Stomach (tissue), 4 donors: ENCODE data around the gene RGS6.

Experiments
- CTCF ChIP-seq, 7 experiments: fragments of 450-650 bp in 4 of 7; fragments of 200-600 bp in 3 of 7; sonication (generic) in 3 of 7; IDR thresholded peaks; one replicate each; pipeline ENCODE4 v1.5.1; 2016 to 2019; ENCODE audit warnings: antibody characterized with exemption in 7 of 7, control low read depth in 2 of 7, mild to moderate bottlenecking in 1 of 7
- EP300 ChIP-seq: sonication (generic); formaldehyde crosslinking; IDR thresholded peaks from one replicate; pipeline ENCODE4 v1.6.1; 2017; ENCODE audit warnings: antibody characterized with exemption
- POLR2A ChIP-seq, 4 donors: fragments of 450-650 bp; IDR thresholded peaks; one replicate each; pipeline ENCODE4 v1.6.1; 2016; ENCODE audit warnings: antibody characterized with exemption in 4 of 4, control low read depth in 2 of 4, mild to moderate bottlenecking in 1 of 4, moderate library complexity in 1 of 4
- POLR2AphosphoS5 ChIP-seq, 3 donors: sonication (generic); formaldehyde crosslinking; IDR thresholded peaks; one replicate each; pipeline ENCODE4 v1.6.1; 2016; ENCODE audit warnings: antibody characterized with exemption in 3 of 3

DNA sequence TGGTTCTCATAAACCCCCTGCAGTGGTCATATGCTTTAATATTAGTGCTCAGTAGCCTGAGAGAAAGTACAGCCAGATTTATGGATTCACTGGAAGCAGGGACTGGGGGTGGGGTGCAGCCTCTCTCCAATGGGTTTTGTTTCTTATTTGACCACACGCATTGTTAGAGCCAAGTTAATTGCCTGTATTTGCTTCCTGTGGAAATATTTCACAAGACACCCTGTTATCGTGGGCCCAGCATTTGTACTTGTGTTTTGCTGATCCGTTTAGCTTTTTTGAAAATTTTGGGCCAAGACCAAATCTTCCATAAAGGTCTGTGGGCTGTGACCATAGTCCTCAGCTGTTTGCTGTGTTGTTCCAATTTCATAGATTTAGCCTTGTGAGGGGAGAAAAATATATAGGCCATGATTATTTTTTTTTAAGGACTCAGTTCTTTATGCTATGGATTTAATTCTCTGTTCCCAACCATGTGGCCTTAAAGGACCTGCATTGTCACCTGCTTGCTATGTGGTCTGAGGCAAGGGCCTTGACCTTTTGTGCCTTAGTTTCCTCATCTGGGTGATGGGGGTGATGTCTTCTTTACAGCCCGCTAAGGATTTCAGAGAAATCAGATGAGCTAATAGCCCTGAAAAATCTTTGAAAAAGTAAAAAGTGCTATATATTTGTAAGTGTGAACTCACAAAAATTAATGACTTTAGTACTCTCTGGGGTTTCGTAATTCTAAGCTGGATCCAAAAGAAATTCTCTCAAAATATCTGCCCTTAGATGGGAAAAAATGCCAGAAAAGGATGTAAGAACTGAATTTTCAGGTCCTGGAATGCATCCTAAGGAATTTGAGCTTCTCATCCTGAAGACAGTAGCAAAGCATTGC is 591.4 kb downstream of the RGS6 start:
- TF ChIP-seq POLR2A (IDR thresholded peaks at IDR 0.05) (no peak), EP300 (no peak), POLR2AphosphoS5 (IDR thresholded peaks at IDR 0.05) (no peak), CTCF (IDR thresholded peaks at IDR 0.05) (no peak)
